WI38 (cell line): ENCODE data around the gene TWIST2.

ENCODE experiments used
- H3K4me3 ChIP-seq: 2 replicates; pipeline ENCODE4 v1.5.1; 2011; ENCODE audit warnings: low read depth, mild to moderate bottlenecking, control low read depth, low read length
- TF ChIP-seq, protein P1 (sequence below): IDR thresholded peaks from 2 replicates; pipeline ENCODE4 v1.5.1; 2012; ENCODE audit warnings: low read depth, mild to moderate bottlenecking, control low read depth, low read length

TWIST2 gene

DNA sequence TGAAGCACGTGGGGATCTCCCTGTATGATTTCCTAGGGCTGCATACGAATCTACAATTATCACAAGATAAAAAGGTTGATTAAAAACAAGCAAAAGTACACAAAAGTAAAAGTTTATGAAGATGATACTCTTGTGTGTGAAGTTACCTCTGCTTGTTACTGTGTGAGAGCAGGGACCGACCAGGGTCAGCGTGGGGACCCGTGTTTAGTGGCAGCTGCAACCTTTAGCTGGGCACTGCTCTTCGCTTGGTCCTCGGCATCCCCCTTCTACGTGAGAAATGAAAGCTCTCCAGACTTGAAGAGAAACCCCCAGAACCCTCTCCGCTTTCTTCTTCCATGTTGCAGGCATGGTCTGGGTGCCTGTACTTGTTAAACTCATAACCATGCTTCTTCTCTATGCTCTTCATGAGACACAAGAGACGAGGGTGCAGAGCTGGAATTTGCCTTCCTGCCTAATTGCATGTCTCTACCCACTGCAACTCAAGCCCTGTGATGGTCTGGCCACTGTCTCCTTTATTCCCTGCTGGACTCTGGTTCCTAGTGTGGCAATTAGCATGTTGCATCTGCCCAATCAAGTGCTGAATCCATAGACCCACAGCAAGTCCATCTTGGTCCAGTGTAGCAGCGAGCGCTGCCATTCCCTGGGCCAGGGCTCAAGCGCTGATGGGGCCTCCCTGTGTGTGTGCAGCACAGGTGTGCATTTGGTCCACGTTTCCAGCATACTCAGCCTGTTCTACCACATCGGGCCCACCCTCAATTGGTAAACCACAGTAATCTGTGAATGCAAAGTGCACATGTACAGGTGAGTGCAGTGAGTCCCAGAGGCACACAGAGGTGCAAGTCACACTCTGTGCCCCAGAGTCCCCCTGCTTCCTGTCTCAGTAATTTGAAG is 88.5 kb downstream of the TWIST2 start:
- TF ChIP-seq, protein P1, sequence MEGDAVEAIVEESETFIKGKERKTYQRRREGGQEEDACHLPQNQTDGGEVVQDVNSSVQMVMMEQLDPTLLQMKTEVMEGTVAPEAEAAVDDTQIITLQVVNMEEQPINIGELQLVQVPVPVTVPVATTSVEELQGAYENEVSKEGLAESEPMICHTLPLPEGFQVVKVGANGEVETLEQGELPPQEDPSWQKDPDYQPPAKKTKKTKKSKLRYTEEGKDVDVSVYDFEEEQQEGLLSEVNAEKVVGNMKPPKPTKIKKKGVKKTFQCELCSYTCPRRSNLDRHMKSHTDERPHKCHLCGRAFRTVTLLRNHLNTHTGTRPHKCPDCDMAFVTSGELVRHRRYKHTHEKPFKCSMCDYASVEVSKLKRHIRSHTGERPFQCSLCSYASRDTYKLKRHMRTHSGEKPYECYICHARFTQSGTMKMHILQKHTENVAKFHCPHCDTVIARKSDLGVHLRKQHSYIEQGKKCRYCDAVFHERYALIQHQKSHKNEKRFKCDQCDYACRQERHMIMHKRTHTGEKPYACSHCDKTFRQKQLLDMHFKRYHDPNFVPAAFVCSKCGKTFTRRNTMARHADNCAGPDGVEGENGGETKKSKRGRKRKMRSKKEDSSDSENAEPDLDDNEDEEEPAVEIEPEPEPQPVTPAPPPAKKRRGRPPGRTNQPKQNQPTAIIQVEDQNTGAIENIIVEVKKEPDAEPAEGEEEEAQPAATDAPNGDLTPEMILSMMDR = no peak

DNA sequence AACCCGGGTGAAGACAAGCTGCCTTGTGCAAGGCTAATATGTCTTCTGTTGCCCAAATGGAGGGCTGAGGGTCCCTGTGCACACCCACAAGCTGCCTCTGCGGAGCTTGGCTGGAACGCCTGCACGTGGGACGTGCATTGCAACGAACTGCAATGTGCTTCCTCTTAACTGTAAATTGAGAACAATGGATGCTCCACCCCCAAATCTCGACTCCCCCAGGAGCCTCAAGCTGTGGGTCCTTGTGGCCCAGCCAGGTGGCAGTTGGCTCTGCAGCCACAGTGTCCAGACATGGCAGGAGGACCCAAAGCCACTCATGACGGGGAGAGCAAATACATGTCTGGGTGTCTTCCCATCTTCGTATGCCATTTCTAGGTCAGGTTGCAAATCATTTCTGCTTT is 90.1 kb downstream of the TWIST2 start:
- H3K4me3 ChIP-seq = no peak overlapping the region
- TF ChIP-seq, protein P1 = no peak

More for the DNA sequence above, 88.5 kb downstream of the TWIST2 start:
- no peak overlapping the region for H3K4me3 ChIP-seq

DNA sequence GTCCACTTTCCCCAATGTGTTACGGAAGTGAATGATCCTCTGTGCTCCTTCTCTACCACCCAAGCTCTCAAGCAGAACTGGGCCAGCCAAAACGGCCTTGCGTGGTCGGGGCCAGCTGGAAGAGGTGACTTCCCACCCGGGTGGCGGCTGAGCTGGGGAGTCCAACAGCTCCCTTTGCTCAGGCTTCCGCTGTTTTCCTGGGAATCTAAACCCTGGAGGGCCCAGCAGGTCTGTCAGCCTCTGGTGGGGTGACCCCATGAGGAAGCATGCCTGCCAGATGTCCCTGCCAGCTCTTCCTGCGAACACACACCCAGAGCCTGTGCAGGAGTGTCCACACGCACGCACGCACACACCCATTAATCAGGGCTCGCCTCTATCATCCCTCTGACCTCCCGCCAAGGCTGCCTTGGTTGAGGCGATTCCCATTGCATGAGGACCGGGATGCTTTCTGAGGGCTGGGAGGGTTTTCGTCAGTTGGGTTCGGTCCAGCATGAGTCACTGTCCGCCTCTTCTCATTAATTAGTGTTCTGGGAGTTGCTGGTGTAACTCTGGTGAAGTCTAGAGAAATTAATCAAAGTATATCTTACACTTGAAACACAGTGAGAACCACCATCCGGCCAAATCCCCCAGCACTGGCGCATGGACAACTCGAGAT is 90.6 kb downstream of the TWIST2 start:
- TF ChIP-seq, protein P1 = no peak
- no peak overlapping the region for H3K4me3 ChIP-seq

DNA sequence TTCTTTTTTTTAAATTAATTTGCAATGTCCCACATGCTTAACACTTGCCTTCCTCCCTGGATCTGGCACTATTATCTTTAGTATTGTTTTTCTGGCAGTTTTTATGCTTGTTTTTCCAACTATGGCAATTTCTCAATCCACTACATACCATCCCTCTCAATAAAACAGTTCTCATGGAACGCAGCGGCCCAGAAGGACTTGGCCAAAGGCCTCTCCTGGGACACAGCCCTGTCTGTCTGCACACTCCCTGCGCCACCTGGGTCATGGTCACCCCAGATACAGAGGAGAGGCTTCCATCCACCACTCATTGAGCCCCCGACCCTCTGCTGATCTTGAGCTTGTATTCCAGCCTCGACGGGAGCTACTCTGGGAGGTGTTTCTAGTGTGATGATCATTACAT is 91.2 kb downstream of the TWIST2 start:
- TF ChIP-seq, protein P1 = no peak
- H3K4me3 ChIP-seq = no peak overlapping the region

DNA sequence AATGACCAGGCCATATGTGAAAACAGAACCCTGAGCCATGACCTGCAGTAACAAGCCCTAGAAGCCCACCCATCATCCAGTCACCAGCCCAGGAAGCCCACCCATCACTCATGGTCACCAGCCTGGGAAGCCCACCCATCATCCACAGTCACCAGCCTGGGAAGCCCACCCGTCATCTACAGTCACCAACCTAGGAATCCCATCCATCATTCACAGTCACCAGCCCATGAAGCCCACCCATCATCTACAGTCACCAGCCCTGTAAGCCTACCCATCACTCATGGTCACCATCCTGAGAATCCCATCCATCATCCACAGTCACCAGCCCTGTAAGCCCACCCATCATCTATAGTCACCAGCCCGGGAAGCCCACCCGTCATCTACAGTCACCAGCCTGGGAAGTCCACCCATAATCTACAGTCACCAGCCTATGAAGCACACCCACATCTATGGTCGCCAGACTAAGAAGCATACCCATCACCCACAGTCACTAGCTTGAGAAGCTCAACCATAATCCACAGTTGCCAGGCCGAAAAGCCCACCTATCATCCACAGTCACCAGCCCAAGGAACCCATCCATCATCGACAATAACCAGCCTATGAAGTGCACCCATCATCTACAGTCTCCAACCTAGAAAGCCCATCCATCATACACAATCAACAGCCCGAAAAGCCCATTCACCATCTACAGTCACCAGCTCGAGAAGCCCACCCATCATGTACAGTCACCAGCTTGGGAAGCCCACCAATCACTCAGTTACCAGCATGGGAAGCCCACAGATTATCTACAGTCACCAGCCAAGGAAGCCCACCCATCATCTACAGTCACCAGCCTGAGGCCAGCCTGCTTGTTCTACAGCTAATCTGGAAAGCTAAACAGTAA is 91.9 kb downstream of the TWIST2 start:
- TF ChIP-seq, protein P1 = no peak

DNA sequence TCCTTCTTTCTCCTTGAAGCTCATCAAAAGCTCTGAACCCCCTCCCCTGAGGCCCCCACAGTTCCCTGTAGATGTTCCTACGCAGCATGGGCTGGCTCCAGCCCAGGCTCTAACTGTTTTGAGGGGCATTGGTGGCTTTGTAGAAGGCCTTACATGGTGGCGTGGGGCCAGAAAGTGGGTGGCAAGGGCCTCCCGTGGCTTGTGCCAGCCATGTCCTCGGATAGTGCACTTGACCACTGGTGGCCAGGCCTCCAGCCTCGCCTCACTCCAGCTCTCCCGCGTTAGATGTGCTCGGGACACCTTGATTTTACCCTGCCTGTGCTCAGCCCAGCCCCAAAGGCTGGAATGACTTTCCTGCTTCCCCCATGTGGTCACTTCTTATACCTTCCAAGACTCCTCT is 92.9 kb downstream of the TWIST2 start:
- TF ChIP-seq, protein P1 = no peak
- H3K4me3 ChIP-seq = no peak overlapping the region

More for the DNA sequence above, 91.9 kb downstream of the TWIST2 start:
- H3K4me3 ChIP-seq = no peak overlapping the region
